Measurements from ENCODE around the gene ST7.
"Not testable (repeated sequence)": the region's sequence is repeated elsewhere in the genome, so short reads cannot be mapped to it uniquely, and the experiment has no call there.

The ST7 gene

DNA sequence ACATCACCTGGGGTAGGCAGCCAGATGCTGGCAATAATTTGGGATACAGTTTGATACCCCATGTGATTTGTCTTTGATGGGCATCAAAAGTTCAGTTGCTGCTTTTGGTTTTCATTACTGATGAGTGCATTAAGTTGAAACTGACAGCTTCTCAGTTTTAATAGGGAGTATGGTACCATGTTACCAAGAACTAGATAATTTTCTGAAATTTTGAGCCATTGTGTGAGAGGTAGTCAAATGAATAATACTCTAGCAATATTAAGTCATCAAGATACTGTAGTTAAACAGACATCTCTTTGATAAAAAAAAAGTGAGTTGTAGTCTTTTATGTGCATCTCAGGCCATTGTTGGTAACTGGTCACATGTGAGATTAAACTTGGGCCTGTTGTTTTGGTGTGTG, 71.5 kb downstream of the ST7 start:
- Histone ChIP-seq H3K4me1 (peaks cover 0 to 61% (median 12%) of the 10 kb centered on the region in 4 donors), H3K36me3 (no peaks in the 10 kb centered on the region), H3K4me3 (no peak overlapping the region), H3K27me3 (no peaks in the 10 kb centered on the region), H3K9me3 (no peaks in the 10 kb centered on the region), H3K27ac (peak overlapping the region; percentile 77 to 83)
- DNase-seq: no peak
- TF ChIP-seq, protein P1, sequence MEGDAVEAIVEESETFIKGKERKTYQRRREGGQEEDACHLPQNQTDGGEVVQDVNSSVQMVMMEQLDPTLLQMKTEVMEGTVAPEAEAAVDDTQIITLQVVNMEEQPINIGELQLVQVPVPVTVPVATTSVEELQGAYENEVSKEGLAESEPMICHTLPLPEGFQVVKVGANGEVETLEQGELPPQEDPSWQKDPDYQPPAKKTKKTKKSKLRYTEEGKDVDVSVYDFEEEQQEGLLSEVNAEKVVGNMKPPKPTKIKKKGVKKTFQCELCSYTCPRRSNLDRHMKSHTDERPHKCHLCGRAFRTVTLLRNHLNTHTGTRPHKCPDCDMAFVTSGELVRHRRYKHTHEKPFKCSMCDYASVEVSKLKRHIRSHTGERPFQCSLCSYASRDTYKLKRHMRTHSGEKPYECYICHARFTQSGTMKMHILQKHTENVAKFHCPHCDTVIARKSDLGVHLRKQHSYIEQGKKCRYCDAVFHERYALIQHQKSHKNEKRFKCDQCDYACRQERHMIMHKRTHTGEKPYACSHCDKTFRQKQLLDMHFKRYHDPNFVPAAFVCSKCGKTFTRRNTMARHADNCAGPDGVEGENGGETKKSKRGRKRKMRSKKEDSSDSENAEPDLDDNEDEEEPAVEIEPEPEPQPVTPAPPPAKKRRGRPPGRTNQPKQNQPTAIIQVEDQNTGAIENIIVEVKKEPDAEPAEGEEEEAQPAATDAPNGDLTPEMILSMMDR (IDR thresholded peaks at IDR 0.05): no peak
- intact Hi-C loops (cut with DNase I; ENCODE audit: low total_unique reads): loop anchor here (10.0 kb wide), 1 partner anchor 60 kb away; no protein-coding TSS in a partner anchor

DNA sequence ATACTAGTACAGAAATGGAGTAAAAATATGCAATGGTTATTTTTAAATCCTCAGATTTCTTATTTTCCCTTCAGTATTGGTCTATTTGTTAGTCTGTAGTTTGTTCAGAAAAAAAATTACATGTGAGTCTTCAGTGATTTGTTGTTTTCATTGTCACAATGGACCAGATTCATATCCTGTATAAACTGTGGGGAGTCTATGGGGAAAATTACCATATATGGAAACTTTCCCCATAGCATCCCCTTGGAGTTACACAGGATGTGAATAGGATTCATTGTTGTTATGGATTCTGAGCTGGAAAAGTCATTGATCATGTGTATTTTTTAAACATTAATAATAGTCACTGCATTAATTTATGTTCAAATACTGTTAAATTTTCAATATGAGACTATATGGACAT, 72.6 kb downstream of the ST7 start:
- intact Hi-C loops (cut with DNase I; ENCODE audit: low total_unique reads): loop anchor here (10.0 kb wide), 1 partner anchor 59 kb away; no protein-coding TSS in a partner anchor
- Histone ChIP-seq H3K36me3 (no peaks in the 10 kb centered on the region), H3K4me1 (peaks cover 0 to 53% (median 9%) of the 10 kb centered on the region in 4 donors), H3K9me3 (no peaks in the 10 kb centered on the region), H3K4me3 (no peak overlapping the region), H3K27me3 (no peaks in the 10 kb centered on the region), H3K27ac (peak overlapping the region in 1 of 2 donors; percentile 83)
- TF ChIP-seq, protein P1 (IDR thresholded peaks at IDR 0.05): no peak
- no peak for DNase-seq

DNA sequence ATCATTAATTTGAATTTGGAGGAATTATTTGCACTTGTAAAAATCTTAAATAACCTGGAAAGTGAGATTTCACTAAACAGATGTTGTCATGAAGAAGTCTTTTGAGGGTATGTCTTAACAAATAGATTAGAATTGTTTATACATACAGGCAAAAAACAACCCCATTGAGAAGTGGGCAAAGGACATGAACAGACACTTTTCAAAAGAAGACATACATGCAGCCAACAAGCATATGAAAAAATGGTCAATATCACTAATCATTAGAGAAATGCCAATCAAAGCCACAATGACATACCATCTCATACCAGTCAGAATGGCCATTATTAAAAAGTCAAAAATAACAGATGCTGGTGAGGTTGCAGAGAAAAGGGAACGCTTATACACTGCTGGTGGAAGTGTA, 77.0 kb downstream of the ST7 start:
- peaks cover 0 to 37% (median 3%) of the 10 kb centered on the region in 4 donors for H3K4me1 ChIP-seq
- DNase-seq; H3K27ac ChIP-seq; H3K36me3 ChIP-seq; intact Hi-C loops (cut with DNase I; ENCODE audit: low total_unique reads); H3K4me3 ChIP-seq; H3K9me3 ChIP-seq; H3K27me3 ChIP-seq: not testable (repeated sequence)

DNA sequence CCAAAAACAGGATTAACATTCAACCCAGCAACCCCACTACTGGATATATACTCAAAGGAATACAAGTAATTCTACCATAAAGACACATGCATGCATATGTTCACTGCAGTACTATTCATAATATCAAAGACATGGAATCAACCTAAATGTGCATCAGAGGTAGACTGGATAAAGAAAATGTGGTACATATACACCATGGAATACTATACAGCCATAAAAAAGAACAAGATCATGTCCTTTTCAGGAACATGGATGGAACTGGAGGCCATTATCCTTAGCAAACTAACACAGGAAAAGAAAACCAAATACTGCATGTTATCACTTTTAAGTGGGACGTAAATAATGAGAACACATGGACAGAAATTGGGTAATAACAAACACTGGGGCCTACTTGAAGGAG, 77.5 kb downstream of the ST7 start:
- H3K36me3 ChIP-seq; H3K27ac ChIP-seq; intact Hi-C loops (cut with DNase I; ENCODE audit: low total_unique reads); H3K4me3 ChIP-seq; H3K27me3 ChIP-seq; DNase-seq; H3K9me3 ChIP-seq: not testable (repeated sequence)
- H3K4me1 ChIP-seq: peaks cover 0 to 37% (median 3%) of the 10 kb centered on the region in 4 donors

DNA sequence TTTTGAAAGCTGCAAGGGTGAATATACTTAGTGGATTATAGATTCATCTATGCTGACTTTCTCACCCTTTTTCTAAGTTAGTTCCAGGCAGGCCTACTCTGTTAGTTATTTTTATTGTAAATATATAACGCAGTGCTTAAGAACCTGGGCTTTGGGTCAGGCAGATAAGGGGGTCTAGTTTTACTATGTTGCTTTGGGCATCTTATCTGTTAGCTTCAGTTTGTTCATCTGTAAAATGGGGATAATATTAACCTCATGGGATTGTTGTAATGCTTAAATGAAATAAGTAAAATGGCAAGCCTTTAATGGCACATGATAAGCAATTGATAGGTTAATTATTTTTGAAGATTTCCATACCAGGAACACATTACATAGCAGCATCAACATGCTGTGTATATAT, 79.5 kb downstream of the ST7 start:
- Histone ChIP-seq H3K4me1 (peaks cover 0 to 46% (median 11%) of the 10 kb centered on the region in 4 donors), H3K9me3 (no peaks in the 10 kb centered on the region), H3K27ac (peak overlapping the region in 1 of 2 donors; percentile 52), H3K4me3 (no peak overlapping the region), H3K27me3 (no peaks in the 10 kb centered on the region), H3K36me3 (no peaks in the 10 kb centered on the region)
- DNase-seq: no peak
- TF ChIP-seq, protein P1 (IDR thresholded peaks at IDR 0.05): no peak
- intact Hi-C loops (cut with DNase I; ENCODE audit: low total_unique reads): no loop called here

DNA sequence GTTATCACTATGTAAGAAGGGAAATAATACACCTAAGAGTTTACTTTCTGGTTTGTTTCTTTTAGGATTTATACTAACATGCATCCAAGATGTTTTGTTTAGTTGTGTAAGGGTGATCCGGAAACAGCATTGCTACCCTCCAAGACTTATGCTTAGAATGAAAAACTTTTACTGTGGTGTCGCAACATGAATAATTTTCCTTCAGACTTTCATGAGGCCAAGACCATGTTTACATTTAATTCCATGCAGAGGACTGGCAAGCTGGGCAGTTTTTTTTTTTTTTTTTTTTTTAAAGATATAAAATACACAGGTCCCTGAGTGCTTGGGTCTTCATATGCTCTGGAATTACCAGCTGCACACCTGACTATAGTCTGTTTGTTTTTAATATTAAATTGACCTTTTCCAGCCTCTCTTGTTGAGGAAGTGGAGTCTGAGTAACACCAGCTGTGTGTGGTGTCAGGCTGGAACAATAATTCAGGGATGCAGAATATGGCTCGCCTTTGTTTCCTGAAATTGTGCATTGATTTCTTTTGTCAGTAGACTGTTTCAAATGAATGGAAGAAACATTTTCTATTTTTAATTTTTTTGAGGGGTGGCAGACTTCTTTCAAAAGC, 81.7 kb downstream of the ST7 start:
- no peak for DNase-seq
- TF ChIP-seq, protein P1 (IDR thresholded peaks at IDR 0.05): no peak
- H3K9me3 ChIP-seq: no peaks in the 10 kb centered on the region
- intact Hi-C loops (cut with DNase I; ENCODE audit: low total_unique reads): no loop called here
- H3K4me1 ChIP-seq: peaks cover 0 to 67% (median 13%) of the 10 kb centered on the region in 4 donors
- H3K27me3 ChIP-seq: no peaks in the 10 kb centered on the region
- no peaks in the 10 kb centered on the region for H3K36me3 ChIP-seq
- H3K4me3 ChIP-seq: no peak overlapping the region
- H3K27ac ChIP-seq: peak overlapping the region; percentile 11 to 54

Data from tibial artery (tissue), 4 donors.